NT2/D1 (cell line): Measurements from ENCODE around the gene MGAT4A.

ENCODE experiments used
- YY1 ChIP-seq: IDR thresholded peaks from 2 replicates; pipeline ENCODE4 v1.6.1; 2011; ENCODE audit not compliant: insufficient read length, insufficient read depth
- ZNF274 ChIP-seq: IDR thresholded peaks from 2 replicates; pipeline ENCODE4 v1.6.1; 2011; ENCODE audit warnings: mild to moderate bottlenecking, low read depth, low read length

GRCh38 chr2:98701230-98701629 is 29.7 kb downstream of the MGAT4A start:
- TF ChIP-seq YY1 (no peak), ZNF274 (no peak)
